Left hindlimb (tissue), 1 donor: ENCODE measurements around the gene KCNE4.
"Not testable (repeated sequence)": the region's sequence is repeated elsewhere in the genome, so short reads cannot be mapped to it uniquely, and the experiment has no call there.

Experiments used
- DNase-seq: peaks from one replicate; pipeline ENCODE4 v3.0.0-alpha.2; 2018

Gene KCNE4

GRCh38 chr2:223058952-223059716, 7.1 kb downstream of the KCNE4 start:
- DNase-seq, result no peak

- no peak for DNase-seq
These were observed 8.3 kb downstream of the KCNE4 start for GRCh38 chr2:223060201-223060825.

- DNase-seq, result no peak
These were observed 10.4 kb downstream of the KCNE4 start for GRCh38 chr2:223062396-223062795.

GRCh38 chr2:223065107-223065506, 13.1 kb downstream of the KCNE4 start:
- no peak for DNase-seq

GRCh38 chr2:223066721-223067120, 14.7 kb downstream of the KCNE4 start:
- no peak for DNase-seq

GRCh38 chr2:223068071-223068470, 16.1 kb downstream of the KCNE4 start:
- no peak for DNase-seq

GRCh38 chr2:223069465-223069864, 17.5 kb downstream of the KCNE4 start:
- no peak for DNase-seq

- DNase-seq, result no peak
These were observed 18.0 kb downstream of the KCNE4 start for GRCh38 chr2:223069988-223070387.

GRCh38 chr2:223071139-223071538, 19.1 kb downstream of the KCNE4 start:
- no peak for DNase-seq

- DNase-seq, result no peak
These were observed 20.8 kb downstream of the KCNE4 start for GRCh38 chr2:223072826-223073225.

- DNase-seq, result no peak
These were observed 23.6 kb downstream of the KCNE4 start for GRCh38 chr2:223075301-223076270.

- DNase-seq, result no peak
These were observed 24.6 kb downstream of the KCNE4 start for GRCh38 chr2:223076573-223076972.

- DNase-seq, result no peak
These were observed 26.5 kb downstream of the KCNE4 start for GRCh38 chr2:223078482-223078881.

GRCh38 chr2:223079378-223079777, 27.4 kb downstream of the KCNE4 start:
- DNase-seq, result no peak

- no peak for DNase-seq
These were observed 27.9 kb downstream of the KCNE4 start for GRCh38 chr2:223079925-223080324.

- not testable (repeated sequence) for DNase-seq
These were observed 28.9 kb downstream of the KCNE4 start for GRCh38 chr2:223080790-223081360.

- DNase-seq, result no peak
These were observed 29.8 kb downstream of the KCNE4 start for GRCh38 chr2:223081789-223082188.

- no peak for DNase-seq
These were observed 30.7 kb downstream of the KCNE4 start for GRCh38 chr2:223082706-223083105.

GRCh38 chr2:223083402-223084070, 31.5 kb downstream of the KCNE4 start:
- no peak for DNase-seq

- DNase-seq, result no peak
These were observed 32.9 kb downstream of the KCNE4 start for GRCh38 chr2:223084873-223085272.

GRCh38 chr2:223086370-223086981, 34.5 kb downstream of the KCNE4 start:
- DNase-seq, result no peak

GRCh38 chr2:223087466-223087865, 35.5 kb downstream of the KCNE4 start:
- no peak for DNase-seq
